ENCODE measurements around the gene AMMECR1. TPM values are rescaled to one million over a fixed set of nuclear protein-coding genes. Genes with fewer than 3 reads are reported as not detected.

The AMMECR1 gene
- total RNA-seq, 4 donors from 2014 or later: 1.7 to 2.5 (median 1.9) TPM

GRCh38 chrX:110213183-110213582 is 104.7 kb downstream of the AMMECR1 start:
- 88% methylated on average over 1 of the region's 1 CpG for WGBS
- Histone ChIP-seq H3K27me3 (no peaks in the 10 kb centered on the region), H3K36me3 (no peaks in the 10 kb centered on the region), H3K4me1 (no peaks in the 10 kb centered on the region), H3K4me3 (no peak overlapping the region), H3K9me3 (no peaks in the 10 kb centered on the region), H3K27ac (replicated peaks in 1 of 4) (no peak overlapping the region)
- DNase-seq (ENCODE audit: extremely low spot score): no peak
- TF ChIP-seq CTCF (IDR thresholded peaks at IDR 0.05) (no peak), POLR2AphosphoS5 (IDR thresholded peaks at IDR 0.05) (no peak), POLR2A (IDR thresholded peaks at IDR 0.05; ENCODE audit: low read depth) (no peak), EP300 (IDR thresholded peaks at IDR 0.05) (no peak)
- intact Hi-C loops (cut with DNase I): no loop called here

- no peaks in the 10 kb centered on the region for H3K4me1 ChIP-seq
- H3K27ac ChIP-seq (replicated peaks in 1 of 4): no peak overlapping the region
- intact Hi-C loops (cut with DNase I): no loop called here
- H3K4me3 ChIP-seq: no peak overlapping the region
- no peak for DNase-seq (ENCODE audit: extremely low spot score)
- H3K36me3 ChIP-seq: no peaks in the 10 kb centered on the region
- WGBS: 80% methylated on average over 3 of the region's 3 CpGs
- no peaks in the 10 kb centered on the region for H3K27me3 ChIP-seq
- TF ChIP-seq POLR2A (IDR thresholded peaks at IDR 0.05; ENCODE audit: low read depth): no peak
- TF ChIP-seq CTCF (IDR thresholded peaks at IDR 0.05): no peak
- no peaks in the 10 kb centered on the region for H3K9me3 ChIP-seq
These were observed 105.6 kb downstream of the AMMECR1 start for GRCh38 chrX:110212299-110212698.

- H3K4me1 ChIP-seq: no peaks in the 10 kb centered on the region
- H3K36me3 ChIP-seq: no peaks in the 10 kb centered on the region
- H3K4me3 ChIP-seq: no peak overlapping the region
- DNase-seq (ENCODE audit: extremely low spot score): no peak
- H3K27me3 ChIP-seq: no peaks in the 10 kb centered on the region
- WGBS: 60% methylated on average over 1 of the region's 1 CpG
- no peak overlapping the region for H3K27ac ChIP-seq (replicated peaks in 1 of 4)
- no peaks in the 10 kb centered on the region for H3K9me3 ChIP-seq
- intact Hi-C loops (cut with DNase I): no loop called here
- TF ChIP-seq EP300 (IDR thresholded peaks at IDR 0.05): no peak
- no peak for TF ChIP-seq POLR2A (IDR thresholded peaks at IDR 0.05; ENCODE audit: low read depth)
- no peak for TF ChIP-seq POLR2AphosphoS5 (IDR thresholded peaks at IDR 0.05)
- no peak for TF ChIP-seq CTCF (IDR thresholded peaks at IDR 0.05)
These were observed 106.5 kb downstream of the AMMECR1 start for GRCh38 chrX:110211340-110211739.

GRCh38 chrX:110210417-110211139 is 107.3 kb downstream of the AMMECR1 start:
- Histone ChIP-seq H3K4me3 (no peak overlapping the region), H3K36me3 (no peaks in the 10 kb centered on the region), H3K27me3 (no peaks in the 10 kb centered on the region), H3K4me1 (no peaks in the 10 kb centered on the region), H3K9me3 (no peaks in the 10 kb centered on the region), H3K27ac (replicated peaks in 1 of 4) (no peak overlapping the region)
- WGBS: 41% methylated on average over 5 of the region's 5 CpGs
- no peak for DNase-seq (ENCODE audit: extremely low spot score)
- intact Hi-C loops (cut with DNase I): no loop called here
- TF ChIP-seq POLR2AphosphoS5 (IDR thresholded peaks at IDR 0.05) (no peak), POLR2A (IDR thresholded peaks at IDR 0.05; ENCODE audit: low read depth) (no peak), CTCF (IDR thresholded peaks at IDR 0.05) (no peak), EP300 (IDR thresholded peaks at IDR 0.05) (no peak)

- no peaks in the 10 kb centered on the region for H3K36me3 ChIP-seq
- no peak overlapping the region for H3K27ac ChIP-seq (replicated peaks in 1 of 4)
- intact Hi-C loops (cut with DNase I): no loop called here
- no peak for TF ChIP-seq CTCF (IDR thresholded peaks at IDR 0.05)
- no peak for TF ChIP-seq POLR2AphosphoS5 (IDR thresholded peaks at IDR 0.05)
- no peak for TF ChIP-seq POLR2A (IDR thresholded peaks at IDR 0.05; ENCODE audit: low read depth)
- TF ChIP-seq EP300 (IDR thresholded peaks at IDR 0.05): no peak
- H3K9me3 ChIP-seq: no peaks in the 10 kb centered on the region
- H3K4me1 ChIP-seq: no peaks in the 10 kb centered on the region
- 67% methylated on average over 2 of the region's 2 CpGs for WGBS
- H3K4me3 ChIP-seq: no peak overlapping the region
- DNase-seq (ENCODE audit: extremely low spot score): no peak
- H3K27me3 ChIP-seq: no peaks in the 10 kb centered on the region
These were observed 109.8 kb downstream of the AMMECR1 start for GRCh38 chrX:110208092-110208491.
